ENCODE results near the gene CYTH1.
"Not testable (repeated sequence)": the region's sequence is repeated elsewhere in the genome, so short reads cannot be mapped to it uniquely, and the experiment has no call there.

CYTH1 gene

GRCh38 chr17:78785663-78786057 lies 3.6 kb upstream of the CYTH1 start:
- DNase-seq: no peak

DNA sequence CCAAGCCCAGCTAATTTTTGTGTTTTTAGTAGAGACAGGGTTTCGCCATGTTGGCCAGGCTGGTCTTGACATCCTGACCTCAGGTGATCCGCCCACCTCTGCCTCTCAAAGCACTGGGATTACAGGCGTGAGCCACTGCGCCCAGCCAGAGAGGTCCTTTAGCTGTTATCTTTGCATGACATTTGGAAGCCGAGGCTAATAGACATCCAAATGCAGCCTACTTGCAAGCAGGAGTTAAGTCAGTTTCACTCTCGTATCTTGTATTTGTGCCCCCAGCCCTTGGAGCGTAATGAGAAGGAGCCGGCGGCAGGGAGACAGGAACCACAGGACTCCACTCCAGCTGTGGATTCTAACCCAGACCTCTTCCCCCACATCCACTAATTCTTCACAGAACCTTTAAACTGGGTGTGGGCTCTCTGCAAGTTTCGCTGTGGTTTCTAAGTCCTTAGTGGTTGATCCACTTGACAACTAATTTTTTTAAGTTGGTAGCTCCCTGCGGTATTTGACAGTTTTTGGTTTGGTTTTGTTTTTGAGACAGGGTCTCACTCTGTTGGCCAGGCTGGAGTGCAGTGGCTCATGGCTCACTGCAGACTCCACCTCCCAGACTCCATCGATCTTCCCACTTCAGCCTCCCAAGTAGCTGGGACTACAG lies 3.1 kb upstream of the CYTH1 start:
- no peak for DNase-seq

DNA sequence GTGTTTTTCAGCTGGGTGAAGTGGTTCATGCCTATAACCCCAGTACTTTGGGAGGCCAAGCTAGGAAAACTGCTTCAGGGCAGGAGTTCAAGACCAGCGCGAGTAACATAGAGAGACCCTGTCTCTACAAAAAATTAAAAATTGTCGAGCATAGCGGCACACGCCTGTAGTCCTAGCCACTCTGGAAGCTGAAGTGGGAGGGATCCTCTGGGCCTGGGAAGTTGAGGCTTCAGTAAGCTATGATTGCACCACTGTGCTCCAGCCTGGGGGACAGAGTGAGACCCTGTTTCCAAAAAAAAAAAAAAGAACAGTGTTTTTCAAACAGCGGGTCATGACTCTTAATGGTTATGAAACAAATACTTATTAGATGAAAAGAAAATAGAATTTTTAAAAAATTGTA lies 2.3 kb upstream of the CYTH1 start:
- DNase-seq: no peak

- DNase-seq: no peak
These were observed 1.7 kb upstream of the CYTH1 start for GRCh38 chr17:78783711-78784324.

GRCh38 chr17:78781104-78781892 lies 775 bp downstream of the CYTH1 start:
- DNase-seq: peak; percentile 40

GRCh38 chr17:78780335-78780734 lies 1.7 kb downstream of the CYTH1 start:
- no peak for DNase-seq

GRCh38 chr17:78779850-78780249 lies 2.2 kb downstream of the CYTH1 start:
- DNase-seq: peak; percentile 59

- not testable (repeated sequence) for DNase-seq
These were observed 2.8 kb downstream of the CYTH1 start for GRCh38 chr17:78779286-78779651.

GRCh38 chr17:78777881-78778280 lies 4.2 kb downstream of the CYTH1 start:
- DNase-seq: no peak

GRCh38 chr17:78774956-78775571 lies 7.0 kb downstream of the CYTH1 start:
- peak; percentile 50 for DNase-seq

DNA sequence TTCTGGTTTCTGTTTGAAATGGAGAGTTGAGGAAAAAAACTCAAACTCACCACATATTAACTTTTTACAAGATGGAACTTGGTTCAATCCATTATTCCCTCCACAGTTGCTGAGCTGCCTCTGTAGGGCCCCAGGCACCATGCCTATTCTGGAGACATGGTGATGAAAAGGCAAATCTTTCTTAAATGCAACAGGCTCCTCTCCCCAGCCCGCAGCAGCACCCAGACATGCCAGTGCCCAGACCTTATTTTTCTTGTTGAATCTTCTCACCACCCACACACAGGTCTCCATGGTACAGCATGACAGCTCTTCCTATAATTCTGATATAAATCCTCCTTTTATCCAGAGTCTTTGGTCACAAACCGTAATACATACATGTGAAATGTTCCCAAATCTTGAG lies 7.6 kb downstream of the CYTH1 start:
- DNase-seq: no peak

GRCh38 chr17:78771758-78772382 lies 10.2 kb downstream of the CYTH1 start:
- DNase-seq: no peak

GRCh38 chr17:78769196-78769773 lies 12.8 kb downstream of the CYTH1 start:
- no peak for DNase-seq

DNA sequence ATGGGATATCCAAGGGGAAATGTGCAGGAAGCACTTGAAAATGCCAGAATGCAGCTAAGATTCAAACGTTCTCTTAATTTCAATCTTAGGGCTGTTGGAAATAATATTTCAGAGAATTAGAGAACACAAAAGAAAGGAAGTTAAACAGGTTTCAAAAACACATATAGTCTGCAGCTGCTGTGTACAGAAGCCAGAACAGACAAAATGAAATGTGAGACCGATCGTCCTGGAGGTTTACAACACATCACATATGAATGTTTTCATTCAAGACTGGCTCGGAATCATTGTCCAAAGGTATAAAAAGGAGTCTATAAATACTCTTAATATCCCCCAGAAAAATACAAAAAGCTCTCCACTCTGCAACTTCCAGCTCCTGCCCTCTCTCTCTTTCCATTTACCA lies 14.3 kb downstream of the CYTH1 start:
- DNase-seq: no peak

GRCh38 chr17:78766743-78767294 lies 15.3 kb downstream of the CYTH1 start:
- DNase-seq: no peak

DNA sequence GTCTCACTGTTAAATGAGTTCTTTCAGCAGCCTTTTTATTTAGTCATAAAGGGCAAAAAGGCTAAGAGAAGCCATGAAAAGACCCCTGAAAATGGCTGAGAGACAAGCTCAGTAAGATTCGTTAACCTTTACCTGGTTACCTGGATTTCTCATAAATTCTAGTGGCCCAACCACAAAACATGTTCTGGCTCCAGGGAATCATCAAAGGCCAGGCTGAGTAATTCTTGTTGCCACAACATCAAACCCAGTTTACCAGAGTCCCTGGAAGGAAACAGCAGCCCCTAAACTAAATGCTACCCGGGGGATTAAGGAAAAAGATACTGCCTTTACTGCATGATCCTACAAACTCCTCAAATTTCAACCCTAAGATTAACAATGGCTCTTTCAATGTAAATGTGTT lies 15.8 kb downstream of the CYTH1 start:
- no peak for DNase-seq

DNA sequence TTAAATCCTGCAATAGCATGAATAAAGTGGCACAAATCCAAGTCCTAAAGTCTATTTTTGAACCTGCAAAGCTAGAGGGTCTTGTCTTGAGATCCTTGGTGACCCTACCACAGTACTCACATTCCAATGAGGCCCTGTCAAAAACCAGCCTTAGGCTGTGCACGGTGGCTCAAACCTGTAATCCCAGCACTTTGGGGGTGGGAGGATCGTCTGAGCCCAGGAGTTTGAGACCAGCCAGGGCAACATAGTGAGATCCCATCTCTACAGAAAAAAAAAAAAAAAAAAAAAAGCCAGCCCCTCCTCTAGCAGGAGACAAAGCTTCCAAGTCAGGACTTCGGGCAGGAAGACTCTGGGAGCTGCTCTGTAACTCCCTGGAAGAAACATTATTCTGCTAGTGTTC lies 16.3 kb downstream of the CYTH1 start:
- no peak for DNase-seq

- DNase-seq: no peak
These were observed 17.2 kb downstream of the CYTH1 start for GRCh38 chr17:78764871-78765270.

GRCh38 chr17:78763561-78763960 lies 18.5 kb downstream of the CYTH1 start:
- DNase-seq: no peak

DNA sequence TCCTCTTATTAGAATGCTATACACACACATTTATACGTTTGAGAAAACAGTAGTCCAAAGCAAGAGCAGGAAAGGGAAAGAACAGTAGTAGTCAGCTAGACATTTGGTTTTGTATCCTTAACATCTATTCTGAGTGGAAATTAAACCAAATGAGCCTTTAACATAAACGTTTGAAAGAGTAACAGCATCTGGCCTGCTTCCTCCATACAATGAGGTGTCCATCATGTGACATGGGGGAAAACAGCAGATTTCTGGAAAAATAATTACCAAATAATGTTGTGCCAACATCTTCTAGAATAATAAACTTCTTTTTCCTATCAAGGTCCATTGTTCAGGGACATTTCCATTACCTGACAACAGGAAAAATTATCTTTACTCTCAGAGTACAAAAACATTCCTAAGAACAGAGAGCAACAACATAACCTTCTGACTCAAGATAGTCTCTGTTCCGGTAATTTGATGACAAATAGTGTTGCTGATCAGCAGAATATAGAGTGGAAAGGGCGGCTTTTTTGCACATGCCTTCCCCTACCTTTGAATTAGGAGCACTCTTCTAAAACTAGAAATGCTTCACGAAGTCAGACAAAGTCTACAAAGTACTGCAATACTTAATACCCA lies 20.2 kb downstream of the CYTH1 start:
- DNase-seq: no peak

DNA sequence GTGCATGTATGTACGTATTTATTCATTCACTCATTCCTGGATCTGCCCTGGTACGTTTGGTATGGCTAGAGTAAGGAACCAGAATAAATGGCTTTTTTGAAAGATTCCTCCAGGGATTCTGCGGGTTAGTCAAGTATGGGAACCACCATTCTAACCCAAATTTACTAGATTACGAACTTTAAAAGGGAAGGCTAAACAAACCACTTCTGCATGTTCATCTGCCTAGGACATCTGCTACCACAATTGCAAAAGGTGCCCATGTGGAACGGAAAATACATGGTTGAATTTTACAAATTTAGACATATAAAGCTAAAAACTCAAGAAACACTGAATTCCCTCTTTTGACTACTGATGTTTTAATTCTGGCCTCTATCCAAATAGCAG lies 22.1 kb downstream of the CYTH1 start:
- no peak for DNase-seq
